CMK (cell line): ENCODE data around the gene RAB5IF.
"Not testable (repeated sequence)": the region's sequence is repeated elsewhere in the genome, so short reads cannot be mapped to it uniquely, and the experiment has no call there.

Source experiments
- DNase-seq: peaks from one replicate; pipeline ENCODE4 v3.0.0-alpha.2; 2010; ENCODE audit warnings: low read depth

Gene RAB5IF, protein sequence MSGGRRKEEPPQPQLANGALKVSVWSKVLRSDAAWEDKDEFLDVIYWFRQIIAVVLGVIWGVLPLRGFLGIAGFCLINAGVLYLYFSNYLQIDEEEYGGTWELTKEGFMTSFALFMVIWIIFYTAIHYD

DNA sequence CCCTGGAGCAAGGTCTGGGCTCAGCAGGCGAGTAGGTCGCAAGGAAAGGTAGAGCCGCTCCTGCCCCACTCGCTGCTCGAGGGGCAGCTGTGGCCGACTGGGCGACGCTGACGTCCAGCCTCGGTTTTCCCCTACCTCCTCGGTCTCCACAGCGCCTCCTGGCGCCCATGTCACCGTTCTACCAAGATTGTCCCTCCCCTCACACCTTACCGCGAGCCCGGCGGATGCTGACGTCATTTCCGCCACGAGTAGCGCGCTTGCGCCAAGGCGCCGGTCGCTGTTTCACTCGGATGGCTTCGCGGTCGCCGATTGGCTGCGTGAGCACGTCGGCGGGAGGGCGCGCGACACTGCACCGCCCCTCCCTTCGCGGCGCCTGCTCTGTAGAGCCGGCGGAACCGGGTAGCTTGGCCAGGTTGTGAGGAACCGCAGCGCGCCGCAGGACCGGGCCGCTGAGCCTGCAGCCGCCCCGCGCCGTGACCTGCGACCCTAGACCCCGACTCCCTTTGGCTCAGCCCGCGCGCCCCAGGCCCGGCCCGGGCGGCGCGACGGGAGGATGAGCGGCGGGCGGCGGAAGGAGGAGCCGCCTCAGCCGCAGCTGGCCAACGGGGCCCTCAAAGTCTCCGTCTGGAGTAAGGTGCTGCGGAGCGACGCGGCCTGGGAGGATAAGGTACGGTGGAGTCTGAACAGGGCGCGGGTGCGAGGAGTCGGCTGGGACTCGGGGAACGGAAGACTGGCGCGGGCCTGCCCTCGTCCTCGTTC lies at the start of gene RAB5IF:
TSS of gene RAB5IF (plus strand) at position 381 of the 759 bp plus-strand sequence. CDS start at position 554, 173 bp downstream.
- DNase-seq, result peak; percentile 98

DNA sequence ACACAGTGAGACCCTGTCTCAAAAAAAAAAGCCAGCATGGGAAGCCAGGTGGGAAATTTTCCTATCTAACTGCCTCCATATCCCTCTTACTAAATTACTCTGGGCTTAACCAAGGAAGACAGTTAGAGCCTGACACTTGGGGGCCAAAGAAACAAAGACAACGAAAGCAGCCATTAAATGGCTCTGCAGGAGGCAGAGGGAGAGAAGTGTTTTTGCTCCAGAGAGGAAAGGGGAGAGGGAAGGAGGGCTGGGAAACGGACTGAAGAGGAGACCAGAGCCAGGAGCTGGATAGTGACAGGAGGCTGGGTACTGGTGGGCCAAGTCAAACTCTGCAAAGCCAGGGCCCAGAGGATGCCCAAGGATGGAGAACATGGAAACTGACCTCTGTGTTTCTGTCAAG lies 42.9 kb upstream of the RAB5IF start:
- DNase-seq, result no peak

DNA sequence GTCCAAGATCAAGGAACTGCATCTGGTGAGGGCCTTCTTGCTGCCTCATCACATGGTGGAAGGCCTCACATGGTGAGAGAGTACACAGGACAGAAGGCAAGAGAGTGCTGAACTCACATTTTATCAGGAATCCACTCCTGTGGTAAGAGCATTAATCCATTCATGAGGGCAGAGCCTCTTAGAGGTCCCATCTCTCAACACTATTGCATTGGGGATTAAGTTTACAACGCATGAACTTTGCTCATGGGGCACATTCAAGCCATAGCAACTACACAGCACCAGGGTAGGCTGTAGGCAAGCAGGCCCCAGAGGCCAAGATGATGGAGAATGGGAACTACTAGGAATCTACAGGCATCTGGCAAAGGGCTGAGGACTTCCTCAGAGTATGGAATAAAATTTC lies 42.2 kb upstream of the RAB5IF start:
- DNase-seq, result no peak

DNA sequence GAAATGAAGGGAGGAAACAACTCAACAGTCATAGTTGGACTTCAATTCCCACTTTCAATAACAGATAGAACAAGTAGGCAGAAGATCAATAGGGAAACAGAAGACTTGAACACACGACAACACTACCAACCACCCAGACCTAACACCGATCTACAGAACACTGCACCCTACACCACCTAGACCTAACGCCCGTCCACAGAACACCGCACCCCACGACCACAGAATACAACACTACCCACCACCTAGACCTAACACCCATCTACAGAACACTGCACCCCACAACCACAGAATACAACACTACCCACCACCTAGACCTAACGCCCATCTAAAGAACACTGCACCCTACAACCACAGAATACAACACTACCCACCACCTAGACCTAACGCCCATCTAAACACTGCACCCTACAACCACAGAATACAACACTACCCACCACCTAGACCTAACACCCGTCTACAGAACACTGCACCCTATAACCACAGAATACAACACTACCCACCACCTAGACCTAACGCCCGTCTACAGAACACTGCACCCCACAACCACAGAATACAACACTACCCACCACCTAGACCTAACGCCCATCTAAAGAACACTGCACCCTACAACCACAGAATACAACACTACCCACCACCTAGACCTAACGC lies 41.4 kb upstream of the RAB5IF start:
- not testable (repeated sequence) for DNase-seq

DNA sequence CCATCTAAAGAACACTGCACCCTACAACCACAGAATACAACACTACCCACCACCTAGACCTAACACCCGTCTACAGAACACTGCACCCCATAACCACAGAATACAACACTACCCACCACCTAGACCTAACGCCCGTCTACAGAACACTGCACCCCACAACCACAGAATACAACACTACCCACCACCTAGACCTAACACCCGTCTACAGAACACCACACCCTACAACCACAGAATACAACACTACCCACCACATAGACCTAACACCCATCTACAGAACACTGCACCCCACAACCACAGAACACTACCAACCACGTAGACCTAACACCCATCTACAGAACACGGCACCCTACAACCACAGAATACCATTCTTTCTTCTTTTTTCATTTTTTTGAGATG lies 40.9 kb upstream of the RAB5IF start:
- DNase-seq, result not testable (repeated sequence)

DNA sequence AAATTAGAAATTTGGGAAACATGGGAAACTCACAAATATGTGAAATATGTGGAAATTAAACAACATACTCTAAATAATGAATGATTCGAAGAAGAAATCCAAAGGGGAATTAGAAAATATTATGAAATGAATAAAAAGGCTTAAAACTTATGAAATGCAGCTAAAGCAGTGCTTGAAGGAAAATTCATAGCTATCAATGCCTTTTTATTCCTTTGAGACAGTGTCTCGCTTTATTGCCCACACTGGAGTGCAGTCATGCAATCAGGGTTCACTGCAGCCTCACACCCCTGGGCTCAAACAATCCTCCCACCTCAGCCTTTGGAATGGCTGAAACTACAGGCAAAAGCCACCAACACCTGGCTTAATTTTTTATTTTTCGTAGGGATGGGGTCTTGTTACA lies 40.1 kb upstream of the RAB5IF start:
- DNase-seq, result no peak

DNA sequence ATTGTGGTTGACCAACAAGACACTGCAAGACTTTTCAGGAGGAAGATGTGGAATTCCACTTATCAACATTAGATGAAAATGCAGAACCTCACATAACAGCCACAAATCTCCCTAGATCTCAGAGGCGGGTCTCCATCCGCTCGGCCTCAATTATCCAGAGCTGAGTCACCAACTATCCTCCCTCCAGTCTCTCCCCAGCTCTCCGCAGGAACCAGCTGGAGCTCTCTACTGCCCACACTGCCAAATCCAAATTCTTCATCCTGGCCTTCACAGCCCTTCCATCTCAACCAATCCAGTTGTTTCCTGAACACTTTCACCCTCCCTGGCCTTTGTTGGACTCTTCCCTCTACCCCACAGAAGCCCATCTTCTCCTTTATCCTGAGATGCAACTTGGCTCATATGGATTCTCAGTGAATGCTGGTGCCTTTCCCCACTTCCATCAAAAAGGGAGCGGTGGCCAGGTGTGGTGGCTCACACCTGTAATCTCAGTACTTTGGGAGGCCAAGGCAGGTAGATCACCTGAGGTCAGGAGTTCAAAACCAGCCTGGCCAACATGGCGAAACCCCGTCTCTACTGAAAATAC lies 35.6 kb upstream of the RAB5IF start:
- no peak for DNase-seq

DNA sequence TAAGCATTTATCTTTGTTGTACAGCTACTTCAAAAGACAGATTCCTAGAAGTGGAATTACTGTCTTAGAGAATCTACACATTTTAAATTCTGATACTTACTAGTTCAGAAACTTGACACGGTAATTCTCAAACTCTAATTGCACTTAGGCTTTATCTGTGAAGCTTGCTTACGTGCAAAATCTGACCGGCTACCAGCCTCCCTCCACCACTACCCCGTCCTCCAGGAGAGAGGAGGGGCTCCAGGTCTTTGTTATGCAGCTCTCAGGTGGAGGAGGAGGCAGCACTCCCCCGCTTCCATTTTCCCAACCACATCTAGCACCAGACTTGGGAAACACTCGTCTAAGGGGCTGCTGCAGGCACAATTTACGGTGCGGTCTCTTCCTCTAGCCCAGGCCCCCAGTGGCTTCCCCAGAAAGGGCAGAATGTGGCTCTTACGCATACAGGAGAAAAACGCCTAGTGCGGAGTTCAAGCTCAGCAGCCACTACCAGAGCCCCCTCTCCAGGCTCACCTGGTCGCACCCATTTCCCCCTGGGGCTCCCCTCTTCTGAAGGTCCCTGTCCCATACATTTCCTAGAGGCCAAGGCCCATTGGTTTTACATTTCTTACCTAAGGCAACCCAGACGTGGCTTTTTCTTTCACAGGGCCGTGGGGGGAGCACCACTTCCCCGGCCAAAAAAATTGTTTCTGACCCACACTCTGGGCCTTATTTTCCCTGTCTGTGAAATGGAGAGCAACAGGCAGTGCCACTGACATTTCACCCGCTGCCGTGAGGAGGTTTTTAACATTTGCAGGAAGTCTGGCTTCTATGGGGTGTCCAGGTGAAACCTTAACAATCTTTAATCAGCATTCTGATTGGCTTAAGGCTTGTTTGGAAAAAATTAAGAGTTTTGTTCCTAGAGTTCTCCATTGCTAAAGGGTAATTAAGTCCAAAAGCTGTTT lies 33.7 kb upstream of the RAB5IF start:
- peak; percentile 72 for DNase-seq

DNA sequence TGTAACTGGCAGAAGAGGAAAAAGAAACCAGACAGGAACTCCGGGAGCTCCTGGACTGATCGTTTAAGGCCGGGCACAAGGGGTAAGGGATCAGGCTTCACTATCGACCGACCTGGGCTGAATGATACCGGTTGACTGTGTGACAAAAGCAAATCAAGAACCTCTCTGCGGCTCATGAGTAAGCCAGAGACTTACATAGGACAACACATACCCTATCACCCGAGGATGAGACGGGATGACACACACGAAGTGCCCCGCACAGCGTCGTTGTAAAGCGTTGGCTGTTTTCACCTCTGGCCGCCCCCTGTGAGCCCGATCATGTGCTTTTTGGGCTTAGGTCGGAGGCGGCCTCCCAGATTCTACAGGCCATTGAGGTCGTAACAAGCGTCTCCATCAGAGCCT lies 32.9 kb upstream of the RAB5IF start:
- DNase-seq, result peak; percentile 33

DNA sequence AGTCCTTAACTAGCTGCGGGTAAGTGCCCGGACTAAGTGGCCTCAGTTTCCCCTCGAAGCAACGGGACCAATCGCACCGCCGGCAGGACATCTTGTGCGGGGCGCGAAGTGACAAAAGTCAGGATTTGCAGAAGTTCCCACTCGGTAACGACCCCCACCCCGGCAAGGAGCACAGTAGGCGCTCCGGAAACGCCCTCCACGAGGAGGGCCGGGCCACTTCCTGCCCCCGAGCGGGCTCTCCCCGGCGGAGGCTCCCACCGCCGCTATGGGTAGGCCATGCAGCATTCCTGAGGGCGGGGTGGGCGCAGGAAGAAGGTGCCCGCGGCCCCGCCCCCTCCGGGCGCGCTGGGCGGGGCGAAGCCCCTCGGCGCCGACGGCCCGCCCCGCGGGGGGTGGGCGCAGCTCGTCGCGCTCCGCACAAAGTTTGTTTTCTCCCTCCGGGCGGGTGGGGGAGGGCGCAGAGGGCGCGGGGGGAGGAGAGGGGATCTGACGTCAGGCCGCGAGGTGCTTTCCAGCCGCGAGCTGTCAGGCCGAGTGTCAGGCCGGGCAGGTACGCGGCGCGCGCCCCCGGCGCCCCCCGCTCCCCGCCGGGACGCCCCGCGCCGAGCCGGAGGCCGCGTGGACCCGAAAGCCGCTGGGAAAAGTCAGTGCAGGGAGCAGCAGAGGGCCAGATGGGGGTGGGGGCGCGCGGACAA lies 32.3 kb upstream of the RAB5IF start, which contains the start of gene TGIF2:
TSS of gene TGIF2 (plus strand) at position 495 of the 695 bp plus-strand sequence. CDS start 5,178 bp downstream, outside the sequence.
- peak; percentile 78 for DNase-seq

DNA sequence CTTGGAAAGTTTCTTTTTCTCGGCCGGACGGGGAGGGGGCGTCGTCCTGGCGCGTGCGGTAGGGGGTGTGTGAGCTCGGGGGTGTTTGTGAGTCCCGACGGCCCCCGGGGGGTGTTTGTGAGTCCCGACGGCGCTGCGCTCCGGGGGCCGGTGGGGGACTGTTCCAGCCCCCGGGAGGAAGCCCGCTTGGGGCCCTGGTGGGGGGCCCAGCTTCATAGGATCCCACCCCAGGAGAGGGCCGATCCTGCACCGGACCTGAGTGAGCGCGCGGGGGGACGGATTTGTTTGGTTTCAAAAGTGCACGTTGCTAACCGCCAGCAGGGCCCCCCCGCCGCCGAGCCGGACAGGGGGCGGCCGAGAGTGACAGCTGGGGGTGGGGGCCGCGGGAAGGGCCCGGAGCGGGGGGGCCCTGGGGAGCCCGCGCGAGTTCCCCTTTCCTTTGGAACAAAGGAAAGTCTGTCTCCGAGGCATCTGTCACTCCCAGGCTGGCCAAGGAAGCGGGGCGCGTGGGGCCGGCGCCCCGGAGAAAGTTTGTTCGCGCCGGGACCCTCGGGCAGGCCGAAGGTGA lies 31.7 kb upstream of the RAB5IF start:
- DNase-seq, result no peak

DNA sequence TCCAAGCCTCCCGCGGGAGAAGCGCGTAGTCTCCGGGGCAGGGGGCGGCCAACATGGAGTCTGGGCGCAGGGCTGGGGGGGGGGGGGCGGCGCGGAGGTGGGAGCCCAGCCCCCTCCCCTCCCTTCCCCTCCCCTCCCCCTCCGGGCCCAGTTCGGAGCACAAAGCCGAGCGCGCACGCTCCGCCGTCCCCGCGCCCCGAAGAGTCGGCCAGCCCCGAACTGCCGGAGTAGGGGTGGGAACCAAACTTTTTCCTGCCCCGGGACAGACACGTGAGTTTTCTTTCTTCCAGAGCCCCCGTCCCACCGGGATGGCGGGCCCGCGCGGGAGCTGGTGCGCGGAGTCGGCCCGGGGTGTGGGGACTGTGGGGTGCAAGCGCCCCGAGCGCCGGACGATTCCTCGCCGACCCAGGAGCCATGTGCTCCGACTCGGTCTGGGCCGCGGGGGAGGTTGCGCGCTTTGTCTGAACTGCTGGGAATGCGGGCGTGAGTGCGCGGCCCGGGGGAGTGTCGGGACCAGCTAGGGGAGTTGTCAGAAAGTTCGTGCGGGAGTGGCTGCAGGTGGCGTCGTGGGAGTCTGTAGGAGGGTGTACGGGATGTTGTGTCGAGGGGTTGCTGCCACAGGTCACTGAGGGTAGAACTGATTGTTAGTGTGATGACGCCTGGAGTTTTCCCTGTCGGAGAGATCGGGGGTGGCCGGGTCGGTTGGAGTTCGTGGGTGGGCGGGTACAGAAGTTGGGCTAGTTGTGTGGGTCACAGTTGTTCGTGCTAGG lies 31.0 kb upstream of the RAB5IF start:
- peak; percentile 49 for DNase-seq

DNA sequence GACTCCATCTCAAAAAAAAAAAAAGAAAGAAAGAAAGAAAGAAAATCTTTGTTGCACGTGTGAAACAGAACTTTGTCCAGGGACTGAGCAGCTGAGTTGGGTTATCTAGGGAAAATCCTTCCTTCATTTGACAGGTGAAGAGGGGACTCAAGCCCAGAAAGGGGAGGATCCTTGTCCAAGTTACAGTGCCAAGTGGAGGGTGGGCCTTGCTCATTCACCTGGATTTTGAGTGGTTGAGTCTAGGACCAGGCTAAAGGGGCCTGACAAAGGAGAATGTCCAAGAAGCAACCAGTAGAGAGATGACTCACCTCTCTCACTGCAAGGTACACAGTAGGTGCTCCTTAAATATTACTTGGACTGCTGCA lies 29.5 kb upstream of the RAB5IF start:
- DNase-seq, result no peak

DNA sequence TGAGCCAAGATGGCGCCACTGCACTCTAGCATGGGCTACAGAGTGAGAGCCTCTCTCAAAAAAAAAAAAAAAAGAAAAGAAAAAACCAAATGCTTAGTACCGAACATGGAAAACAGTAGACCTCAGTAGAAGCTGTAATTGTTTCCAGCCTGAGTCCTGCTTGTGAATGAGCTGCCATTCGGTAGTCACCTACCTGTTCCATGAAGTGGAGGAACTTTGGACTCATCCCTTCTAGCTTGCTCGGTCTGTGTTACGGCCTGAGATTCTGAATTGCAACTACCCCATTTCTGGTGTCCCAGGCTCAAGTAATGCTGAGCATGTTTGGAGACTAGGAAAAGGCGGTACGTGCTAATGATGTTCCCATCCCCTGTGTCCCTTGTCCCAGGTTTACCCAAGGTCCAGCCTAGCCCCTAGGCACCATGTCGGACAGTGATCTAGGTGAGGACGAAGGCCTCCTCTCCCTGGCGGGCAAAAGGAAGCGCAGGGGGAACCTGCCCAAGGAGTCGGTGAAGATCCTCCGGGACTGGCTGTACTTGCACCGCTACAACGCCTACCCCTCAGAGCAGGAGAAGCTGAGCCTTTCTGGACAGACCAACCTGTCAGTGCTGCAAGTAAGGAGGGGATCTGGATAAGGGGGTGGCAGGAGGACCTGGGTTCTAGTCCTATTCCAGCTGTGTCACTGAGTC lies 27.1 kb upstream of the RAB5IF start:
- DNase-seq, result no peak

DNA sequence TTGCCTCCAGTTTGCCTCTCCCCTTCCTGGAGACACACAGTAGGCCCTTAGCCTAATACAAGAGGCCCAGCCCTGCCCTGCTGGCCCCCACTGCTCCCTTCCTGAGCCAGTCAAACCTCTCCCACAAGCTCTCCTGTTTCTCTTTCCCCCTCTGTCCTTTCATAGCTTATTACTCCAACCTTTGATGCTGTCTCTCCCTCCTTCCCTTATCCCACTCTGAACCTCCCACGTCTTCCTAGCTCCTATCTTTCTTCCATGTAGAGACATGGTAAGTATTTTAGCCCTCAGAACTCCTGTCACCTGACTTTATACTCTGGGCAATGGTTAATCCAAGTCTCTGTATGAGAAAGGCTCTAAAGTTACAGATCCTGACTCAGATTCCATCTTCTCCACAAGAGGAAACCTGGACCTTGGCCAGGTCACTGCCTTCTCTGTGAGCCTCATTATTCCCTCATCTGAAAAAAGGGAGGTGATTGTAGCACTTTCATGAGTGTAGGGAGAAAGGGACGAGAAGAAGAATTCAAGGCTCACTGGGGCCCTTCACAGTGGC lies 25.5 kb upstream of the RAB5IF start:
- DNase-seq, result no peak

DNA sequence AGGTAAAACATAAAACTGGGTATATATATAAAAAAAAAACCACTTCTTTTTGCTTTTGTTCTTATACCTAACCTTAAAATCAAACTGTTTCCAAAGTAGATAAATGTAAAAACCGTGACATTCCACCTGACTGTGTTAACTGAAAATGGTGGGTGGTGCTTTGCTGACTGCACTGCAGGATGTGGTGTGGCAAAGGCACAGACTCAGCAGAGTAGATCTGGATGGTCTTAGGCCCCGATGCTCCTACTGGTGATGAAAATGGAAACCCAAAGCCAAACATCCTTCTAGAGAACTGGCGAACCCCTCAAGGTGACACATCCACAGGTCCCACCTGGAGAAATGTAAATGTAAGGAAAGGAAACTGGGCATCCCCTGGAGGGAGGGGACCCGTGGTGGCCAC lies 23.3 kb upstream of the RAB5IF start:
- no peak for DNase-seq

DNA sequence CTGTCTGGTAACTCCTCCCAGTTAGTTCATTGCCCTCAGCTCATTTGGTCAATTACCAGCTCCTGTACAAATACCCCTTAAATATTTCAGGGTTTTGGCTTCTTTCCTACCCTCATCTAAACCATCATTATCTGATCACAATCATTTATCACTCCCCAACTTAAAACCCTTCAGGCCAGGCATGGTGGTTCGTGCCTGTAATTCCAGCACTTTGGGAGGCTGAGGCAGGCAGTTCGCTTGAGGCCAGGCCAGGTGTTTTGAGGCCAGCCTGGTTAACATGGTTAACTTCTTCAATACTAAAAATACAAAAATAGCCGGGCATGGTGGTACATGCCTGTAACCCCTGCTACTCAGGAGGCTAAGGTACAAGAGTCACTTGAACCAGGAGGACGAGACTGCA lies 22.8 kb upstream of the RAB5IF start:
- DNase-seq, result no peak

DNA sequence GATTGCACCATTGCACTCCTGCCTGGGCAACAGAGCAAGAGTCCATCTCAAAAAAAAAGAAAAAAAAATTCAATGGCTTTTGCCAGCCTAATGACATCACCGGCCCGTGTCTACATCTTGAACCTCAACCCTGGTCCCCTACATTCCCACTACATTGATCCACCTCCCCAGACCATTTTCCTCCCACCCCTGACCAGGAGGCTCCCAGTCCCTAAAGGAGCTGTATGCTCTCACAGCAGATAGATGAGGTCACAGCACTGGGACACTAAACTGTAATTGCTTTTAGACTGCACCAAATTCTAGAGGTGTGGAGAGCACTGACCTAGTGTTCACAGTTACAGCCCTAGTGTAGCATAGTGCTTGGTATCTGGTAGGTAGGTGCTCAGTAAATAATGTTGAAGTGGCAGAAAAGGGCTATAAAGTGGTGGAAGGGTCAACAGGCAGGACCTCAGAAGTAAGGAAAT lies 21.5 kb upstream of the RAB5IF start:
- DNase-seq, result no peak
